Upper lobe of right lung (tissue), 1 donor: ENCODE results near the gene CD74. TPM values are rescaled to one million over a fixed set of nuclear protein-coding genes. Genes with fewer than 3 reads are reported as not detected.

ENCODE experiments used
- ATAC-seq: fragments of 200-7000 bp; cut with Tn5 transposase; one replicate; pipeline ENCODE4 v1.9.1; 2020; ENCODE audit warnings: mild to moderate bottlenecking, moderate library complexity
- DNase-seq: peaks from one replicate; pipeline ENCODE4 v3.0.0-alpha.2; 2020
- H3K27ac ChIP-seq: fragments of 200-600 bp; one replicate; pipeline ENCODE4 v1.8.0; 2022
- H3K27me3 ChIP-seq: fragments of 200-600 bp; one replicate; pipeline ENCODE4 v1.8.0; 2022; ENCODE audit warnings: mild to moderate bottlenecking
- H3K36me3 ChIP-seq: fragments of 200-600 bp; one replicate; pipeline ENCODE4 v1.8.0; 2022
- H3K4me1 ChIP-seq: fragments of 200-600 bp; one replicate; pipeline ENCODE4 v1.8.0; 2022
- H3K4me3 ChIP-seq: fragments of 200-600 bp; one replicate; pipeline ENCODE4 v1.8.0; 2022; ENCODE audit warnings: mild to moderate bottlenecking
- H3K9me3 ChIP-seq: fragments of 200-600 bp; one replicate; pipeline ENCODE4 v1.8.0; 2022
- CTCF ChIP-seq: fragments of 200-600 bp; IDR thresholded peaks from one replicate; pipeline ENCODE4 v1.8.0; 2022; ENCODE audit warnings: antibody characterized with exemption
- intact Hi-C: fragments of 100-400 bp; cut with DNase I; formaldehyde crosslinking; loops from one replicate; pipeline ENCODE4 v1.11.0; 2022
- total RNA-seq: library from RNA; stranded (reverse); fragmentation: NEBNext Ultra II Directional; extraction: Animal tissue kit (Norgen Biotek cat#: 25700); gene quantifications from one replicate; pipeline ENCODE4 v1.2.1, GENCODE V29; 2021
- donor health status: DM: no; HTN: yes; CAD: no; lungs with severe emphysema.

The CD74 gene
- total RNA-seq, 1 donor from 2014 or later, result 2,961 TPM

DNA sequence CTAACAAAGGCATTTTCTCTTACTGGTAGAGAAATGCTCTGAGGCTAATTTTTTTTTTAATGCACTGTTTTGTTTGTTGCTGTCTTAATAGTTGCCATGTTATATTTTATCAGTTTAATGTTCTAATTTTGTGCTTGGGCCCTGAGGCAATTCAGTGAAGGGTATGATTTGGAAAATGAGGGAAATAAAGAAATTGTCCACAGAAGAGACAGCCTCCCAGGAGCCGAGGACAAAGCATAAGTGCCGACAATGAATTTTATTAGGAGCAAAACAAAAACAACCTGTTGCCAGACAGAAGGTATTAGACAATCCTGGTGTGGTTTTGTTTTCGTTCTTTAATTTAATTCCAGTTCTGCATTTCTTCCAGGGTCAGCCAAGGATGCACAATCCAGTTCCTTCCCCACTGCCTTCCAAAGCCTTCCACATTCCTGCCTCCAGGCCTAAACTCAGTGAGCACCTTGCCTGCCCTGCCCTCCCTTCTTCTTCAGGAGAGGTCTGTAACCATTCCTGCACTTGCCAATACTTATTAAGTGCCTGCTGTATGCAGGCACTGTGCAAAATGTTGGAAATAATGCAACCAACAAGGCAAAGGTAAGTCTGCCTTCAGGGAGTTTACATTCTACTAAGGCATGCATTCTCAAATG is 59.6 kb downstream of the CD74 start:
- no peak overlapping the region for H3K27ac ChIP-seq
- H3K4me3 ChIP-seq, result no peak overlapping the region
- intact Hi-C loops, result loop anchor here (10.0 kb wide), 1 partner anchor 78 kb away; no protein-coding TSS in a partner anchor
- ATAC-seq (no peak), DNase-seq (no peak)
- H3K4me1 ChIP-seq, result peaks cover 2% of the 10 kb centered on the region
- no peaks in the 10 kb centered on the region for H3K36me3 ChIP-seq
- TF ChIP-seq CTCF, result no peak
- no peaks in the 10 kb centered on the region for H3K27me3 ChIP-seq
- H3K9me3 ChIP-seq, result no peaks in the 10 kb centered on the region

- no peak overlapping the region for H3K4me3 ChIP-seq
- ATAC-seq (no peak), DNase-seq (no peak)
- intact Hi-C loops, result loop anchor here (10.0 kb wide), 1 partner anchor 78 kb away; no protein-coding TSS in a partner anchor
- no peaks in the 10 kb centered on the region for H3K9me3 ChIP-seq
- no peak overlapping the region for H3K27ac ChIP-seq
- no peaks in the 10 kb centered on the region for H3K4me1 ChIP-seq
- H3K36me3 ChIP-seq, result no peaks in the 10 kb centered on the region
- no peak for TF ChIP-seq CTCF
- no peaks in the 10 kb centered on the region for H3K27me3 ChIP-seq
Observed at GRCh38 chr5:150352244-150353031, 60.3 kb downstream of the CD74 start.

Other genes with a start within 250 kb of the CD74 start
- not detected for gene CDX1, start 246.1 kb downstream of the CD74 start, total RNA-seq
- not detected for gene SLC6A7, start 222.8 kb downstream of the CD74 start, total RNA-seq
- gene CAMK2A, start 123.1 kb downstream of the CD74 start, total RNA-seq, result 1.5 TPM
- gene ARSI, start 110.0 kb downstream of the CD74 start, total RNA-seq, result 4.0 TPM
- 31.1 TPM for gene TCOF1, start 55.2 kb downstream of the CD74 start, total RNA-seq
- gene RPS14, start 36.8 kb upstream of the CD74 start, total RNA-seq, result 1,578 TPM
- gene NDST1, start 95.2 kb upstream of the CD74 start, total RNA-seq, result 143 TPM
- 151 TPM for gene SYNPO, start 227.8 kb upstream of the CD74 start, total RNA-seq
- 1.7 TPM for gene MYOZ3, start 248.3 kb upstream of the CD74 start, total RNA-seq